Mesenchymal stem cell (in vitro differentiated cells and primary cell): Measurements from ENCODE around the gene SEMA4D.

ENCODE experiments used
- DNase-seq: peaks from one replicate; pipeline ENCODE4 v3.0.0-alpha.2; 2013
- H2AFZ ChIP-seq: one replicate; pipeline ENCODE4 v1.6.1; 2013; ENCODE audit warnings: low read depth, mild to moderate bottlenecking, control low read depth, inconsistent platforms, low read length, moderate library complexity
- H2AK5ac ChIP-seq: 2 replicates; pipeline ENCODE4 v1.6.1; 2013; ENCODE audit warnings: low read length, moderate library complexity, mild to moderate bottlenecking, inconsistent platforms; ENCODE audit not compliant: severe bottlenecking
- H2BK120ac ChIP-seq: one replicate; pipeline ENCODE4 v1.6.1; 2013; ENCODE audit warnings: low read depth, mild to moderate bottlenecking, inconsistent platforms, low read length, moderate library complexity
- H2BK12ac ChIP-seq, 2 experiments: one replicate each; pipeline ENCODE4 v1.6.1; 2013; ENCODE audit warnings: inconsistent platforms in 2 of 2, low read length in 2 of 2, mild to moderate bottlenecking in 2 of 2, moderate library complexity in 2 of 2, control low read depth in 1 of 2
- H2BK15ac ChIP-seq: one replicate; pipeline ENCODE4 v1.6.1; 2013; ENCODE audit warnings: mild to moderate bottlenecking, low read depth, inconsistent platforms; ENCODE audit not compliant: poor library complexity, severe bottlenecking
- H2BK5ac ChIP-seq: 2 replicates; pipeline ENCODE4 v1.6.1; 2013; ENCODE audit warnings: low read depth, mild to moderate bottlenecking, low read length, control low read depth, inconsistent platforms; ENCODE audit not compliant: poor library complexity, severe bottlenecking
- H3K14ac ChIP-seq, 2 experiments: one replicate each; pipeline ENCODE4 v1.6.1; 2013; ENCODE audit warnings: inconsistent platforms in 2 of 2, low read length in 2 of 2, control low read depth in 1 of 2, mild to moderate bottlenecking in 1 of 2, moderate library complexity in 1 of 2
- H3K18ac ChIP-seq, 2 experiments: one replicate each; pipeline ENCODE4 v1.6.1; 2013; ENCODE audit warnings: inconsistent platforms in 2 of 2, low read length in 2 of 2, control low read depth in 1 of 2, low read depth in 1 of 2, mild to moderate bottlenecking in 1 of 2
- H3K23ac ChIP-seq, 2 experiments: one replicate each; pipeline ENCODE4 v1.6.1; 2013; ENCODE audit warnings: inconsistent platforms in 2 of 2, low read length in 2 of 2, mild to moderate bottlenecking in 2 of 2, moderate library complexity in 2 of 2, control low read depth in 1 of 2
- H3K27ac ChIP-seq: 2 replicates; pipeline ENCODE4 v1.5.1; 2013; ENCODE audit warnings: mild to moderate bottlenecking, moderate library complexity, low read length, control low read depth, inconsistent platforms; ENCODE audit not compliant: poor library complexity, severe bottlenecking
- H3K27me3 ChIP-seq, 2 experiments: 2 replicates each; pipeline versions ENCODE4 v1.6.1 to v1.7.0; 2013; ENCODE audit warnings: low read length in 2 of 2, mild to moderate bottlenecking in 2 of 2, moderate library complexity in 2 of 2, control low read depth in 1 of 2, inconsistent platforms in 1 of 2; ENCODE audit not compliant: control insufficient read depth in 1 of 2, insufficient read depth in 1 of 2
- H3K36me3 ChIP-seq, 2 experiments: 2 replicates each; pipeline versions ENCODE4 v1.6.1 to v1.7.0; 2013; ENCODE audit warnings: low read length in 2 of 2, control low read depth in 1 of 2, inconsistent platforms in 1 of 2, low read depth in 1 of 2, mild to moderate bottlenecking in 1 of 2; ENCODE audit not compliant: insufficient read depth in 2 of 2, control insufficient read depth in 1 of 2
- H3K4ac ChIP-seq, 2 experiments: one replicate each; pipeline ENCODE4 v1.6.1; 2013; ENCODE audit warnings: inconsistent platforms in 2 of 2, low read length in 2 of 2, mild to moderate bottlenecking in 2 of 2, moderate library complexity in 2 of 2, control low read depth in 1 of 2, low read depth in 1 of 2
- H3K4me1 ChIP-seq: 2 replicates; pipeline ENCODE4 v1.6.1; 2013; ENCODE audit warnings: low read depth, low read length, control low read depth; ENCODE audit not compliant: control insufficient read depth, insufficient read depth
- H3K4me2 ChIP-seq: 2 replicates; pipeline ENCODE4 v1.6.1; 2013; ENCODE audit warnings: low read length, mild to moderate bottlenecking, inconsistent platforms; ENCODE audit not compliant: poor library complexity, severe bottlenecking
- H3K4me3 ChIP-seq, 2 experiments: 2 replicates each; pipeline versions ENCODE4 v1.5.1 to v1.7.0; 2013; ENCODE audit warnings: low read length in 2 of 2, mild to moderate bottlenecking in 2 of 2, control low read depth in 1 of 2, low read depth in 1 of 2; ENCODE audit not compliant: insufficient read depth in 1 of 2
- H3K79me1 ChIP-seq: replicated peaks from 2 replicates; pipeline ENCODE4 v1.6.1; 2013; ENCODE audit warnings: mild to moderate bottlenecking, control low read depth, low read length, inconsistent platforms; ENCODE audit not compliant: poor library complexity, severe bottlenecking
- H3K9ac ChIP-seq: 2 replicates; pipeline ENCODE4 v1.7.0; 2013; ENCODE audit warnings: mild to moderate bottlenecking, low read length, moderate library complexity
- H3K9me3 ChIP-seq: 2 replicates; pipeline ENCODE4 v1.7.0; 2013; ENCODE audit warnings: mild to moderate bottlenecking, low read length; ENCODE audit not compliant: control insufficient read depth
- H4K8ac ChIP-seq: one replicate; pipeline ENCODE4 v1.6.1; 2013; ENCODE audit warnings: inconsistent platforms, mild to moderate bottlenecking, low read length, moderate library complexity
- H4K91ac ChIP-seq: one replicate; pipeline ENCODE4 v1.6.1; 2013; ENCODE audit warnings: mild to moderate bottlenecking, low read length, inconsistent platforms
- WGBS: methylation state at CpG from one replicate; pipeline ENCODE4 v1.1.7; 2013; ENCODE audit warnings: mixed read lengths; 5-methylcytosine and 5-hydroxymethylcytosine counted together

SEMA4D gene

GRCh38 chr9:89461265-89461664 lies 36.6 kb downstream of the SEMA4D start:
- Histone ChIP-seq H2BK120ac (no peak overlapping the region), H3K23ac (no peak overlapping the region), H3K4me3 (no peak overlapping the region), H3K14ac (no peak overlapping the region), H2BK15ac (no peak overlapping the region), H3K4me1 (peaks cover 33% of the 10 kb centered on the region), H3K4ac (no peak overlapping the region), H2AFZ (no peak overlapping the region), H3K79me1 (peaks cover 30% of the 10 kb centered on the region), H3K9ac (no peak overlapping the region), H3K4me2 (no peak overlapping the region), H2AK5ac (no peak overlapping the region), H3K27me3 (peaks cover 0 to 17% of the 10 kb centered on the region in 2 experiments), H3K9me3 (no peaks in the 10 kb centered on the region), H3K18ac (no peak overlapping the region), H2BK5ac (no peak overlapping the region), H4K91ac (no peak overlapping the region), H3K27ac (no peak overlapping the region), H4K8ac (no peak overlapping the region), H3K36me3 (peaks cover 0 to 16% of the 10 kb centered on the region in 2 experiments), H2BK12ac (no peak overlapping the region)
- DNase-seq, result peak; percentile 56
- 58% methylated on average over 8 of the region's 8 CpGs for WGBS

- DNase-seq, result no peak
- no peak overlapping the region for H3K4me2 ChIP-seq
- no peak overlapping the region for H4K8ac ChIP-seq
- peaks cover 27% of the 10 kb centered on the region for H3K79me1 ChIP-seq
- no peak overlapping the region for H3K9ac ChIP-seq
- H4K91ac ChIP-seq, result no peak overlapping the region
- H2BK120ac ChIP-seq, result no peak overlapping the region
- H3K14ac ChIP-seq, result no peak overlapping the region
- H3K4ac ChIP-seq, result no peak overlapping the region
- H2BK5ac ChIP-seq, result no peak overlapping the region
- H3K27me3 ChIP-seq, result peaks cover 0 to 21% of the 10 kb centered on the region in 2 experiments
- H2AFZ ChIP-seq, result no peak overlapping the region
- no peak overlapping the region for H3K4me3 ChIP-seq
- H2AK5ac ChIP-seq, result peak overlapping the region; percentile 7
- H2BK15ac ChIP-seq, result no peak overlapping the region
- WGBS, result 95% methylated on average over 10 of the region's 10 CpGs
- H2BK12ac ChIP-seq, result no peak overlapping the region
- H3K18ac ChIP-seq, result no peak overlapping the region
- peaks cover 27% of the 10 kb centered on the region for H3K4me1 ChIP-seq
- H3K9me3 ChIP-seq, result no peaks in the 10 kb centered on the region
- no peak overlapping the region for H3K27ac ChIP-seq
- H3K23ac ChIP-seq, result no peak overlapping the region
- H3K36me3 ChIP-seq, result peaks cover 0 to 18% of the 10 kb centered on the region in 2 experiments
Observed at GRCh38 chr9:89460551-89460950, 37.4 kb downstream of the SEMA4D start.

- H3K23ac ChIP-seq, result no peak overlapping the region
- H4K8ac ChIP-seq, result no peak overlapping the region
- H2BK15ac ChIP-seq, result no peak overlapping the region
- peaks cover 17% of the 10 kb centered on the region for H3K4me1 ChIP-seq
- H3K4me2 ChIP-seq, result no peak overlapping the region
- H3K79me1 ChIP-seq, result peaks cover 39% of the 10 kb centered on the region
- no peak overlapping the region for H3K14ac ChIP-seq
- no peak overlapping the region for H2BK5ac ChIP-seq
- H3K9ac ChIP-seq, result no peak overlapping the region
- H2BK12ac ChIP-seq, result no peak overlapping the region
- no peak for DNase-seq
- WGBS, result 91% methylated on average over 8 of the region's 8 CpGs
- no peak overlapping the region for H2AFZ ChIP-seq
- H2BK120ac ChIP-seq, result no peak overlapping the region
- H3K4ac ChIP-seq, result no peak overlapping the region
- no peak overlapping the region for H2AK5ac ChIP-seq
- no peak overlapping the region for H4K91ac ChIP-seq
- H3K27me3 ChIP-seq, result peaks cover 0 to 16% of the 10 kb centered on the region in 2 experiments
- no peak overlapping the region for H3K18ac ChIP-seq
- H3K27ac ChIP-seq, result no peak overlapping the region
- H3K4me3 ChIP-seq, result no peak overlapping the region
- no peaks in the 10 kb centered on the region for H3K9me3 ChIP-seq
- peaks cover 0 to 34% of the 10 kb centered on the region in 2 experiments for H3K36me3 ChIP-seq
Observed at GRCh38 chr9:89458768-89459496, 39.0 kb downstream of the SEMA4D start.

- Histone ChIP-seq H2AFZ (no peak overlapping the region), H2BK120ac (no peak overlapping the region), H3K4ac (no peak overlapping the region), H3K79me1 (peaks cover 45% of the 10 kb centered on the region), H3K36me3 (peaks cover 0 to 39% of the 10 kb centered on the region in 2 experiments), H2BK5ac (no peak overlapping the region), H3K27me3 (peaks cover 0 to 14% of the 10 kb centered on the region in 2 experiments), H3K9ac (no peak overlapping the region), H4K91ac (no peak overlapping the region), H3K14ac (no peak overlapping the region), H3K18ac (no peak overlapping the region), H2AK5ac (no peak overlapping the region), H3K4me3 (no peak overlapping the region), H3K4me2 (no peak overlapping the region), H3K9me3 (no peaks in the 10 kb centered on the region), H3K4me1 (peaks cover 17% of the 10 kb centered on the region), H3K23ac (no peak overlapping the region), H3K27ac (no peak overlapping the region), H2BK15ac (no peak overlapping the region), H4K8ac (no peak overlapping the region), H2BK12ac (no peak overlapping the region)
- WGBS, result 85% methylated on average over 9 of the region's 9 CpGs
- no peak for DNase-seq
Observed at GRCh38 chr9:89457376-89457855, 40.5 kb downstream of the SEMA4D start.
